Esophagus squamous epithelium (tissue), 4 donors: Measurements from ENCODE around the gene PLEKHN1.

Experiments used
- POLR2A ChIP-seq, 4 donors: fragments of 450-650 bp; IDR thresholded peaks; one replicate each; pipeline ENCODE4 v1.6.1; 2017; ENCODE audit warnings: antibody characterized with exemption in 4 of 4, mild to moderate bottlenecking in 4 of 4, moderate library complexity in 3 of 4
- TF ChIP-seq, protein P1 (sequence below), 6 experiments: fragments of 450-650 bp in 4 of 6; fragments of 200-600 bp in 2 of 6; sonication (generic) in 2 of 6; IDR thresholded peaks; one replicate each; pipeline ENCODE4 v1.5.1; 2016 to 2019; ENCODE audit warnings: antibody characterized with exemption in 6 of 6, mild to moderate bottlenecking in 4 of 6, moderate library complexity in 4 of 6

DNA sequence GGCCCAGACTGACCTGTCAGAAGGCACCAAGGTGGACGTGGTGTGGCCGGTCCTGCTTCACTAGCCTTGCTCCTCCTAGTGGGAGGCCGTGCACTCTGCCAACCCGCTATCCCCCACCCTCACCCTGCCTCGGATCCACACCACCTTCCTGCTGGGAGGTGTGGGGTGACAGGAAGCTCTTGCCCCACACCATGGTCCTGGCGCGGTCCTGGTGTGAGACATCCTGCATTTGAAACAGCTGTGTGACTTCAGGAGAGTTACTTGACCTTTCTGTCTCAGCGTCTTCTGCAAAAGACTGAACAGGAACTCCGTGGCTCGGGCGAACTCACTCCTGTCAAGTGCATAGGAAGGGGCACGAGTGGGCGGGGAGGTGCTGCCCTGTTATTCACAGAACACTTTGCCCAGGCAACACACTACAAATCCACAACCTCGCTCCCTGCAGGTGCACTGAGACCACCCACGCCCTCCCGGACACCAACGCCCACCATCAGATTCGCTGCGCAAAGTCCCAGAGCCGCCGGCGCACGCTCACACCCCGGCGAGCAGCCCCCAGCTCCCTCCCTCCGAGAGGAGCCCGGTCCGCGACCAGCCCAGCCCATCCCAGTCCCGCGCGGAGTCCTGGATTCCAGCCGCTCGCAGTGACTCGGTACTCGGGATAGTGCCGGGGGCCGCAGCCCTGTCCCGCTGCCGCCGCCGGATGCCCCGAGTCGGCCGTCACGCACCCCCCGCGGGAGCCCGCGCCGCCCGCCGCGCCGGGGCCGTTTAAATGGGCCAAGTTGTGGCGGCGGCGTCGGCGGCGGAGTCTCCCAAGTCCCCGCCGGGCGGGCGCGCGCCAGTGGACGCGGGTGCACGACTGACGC is 42.9 kb upstream of the PLEKHN1 start, which contains the start of gene SAMD11:
- TF ChIP-seq, protein P1, sequence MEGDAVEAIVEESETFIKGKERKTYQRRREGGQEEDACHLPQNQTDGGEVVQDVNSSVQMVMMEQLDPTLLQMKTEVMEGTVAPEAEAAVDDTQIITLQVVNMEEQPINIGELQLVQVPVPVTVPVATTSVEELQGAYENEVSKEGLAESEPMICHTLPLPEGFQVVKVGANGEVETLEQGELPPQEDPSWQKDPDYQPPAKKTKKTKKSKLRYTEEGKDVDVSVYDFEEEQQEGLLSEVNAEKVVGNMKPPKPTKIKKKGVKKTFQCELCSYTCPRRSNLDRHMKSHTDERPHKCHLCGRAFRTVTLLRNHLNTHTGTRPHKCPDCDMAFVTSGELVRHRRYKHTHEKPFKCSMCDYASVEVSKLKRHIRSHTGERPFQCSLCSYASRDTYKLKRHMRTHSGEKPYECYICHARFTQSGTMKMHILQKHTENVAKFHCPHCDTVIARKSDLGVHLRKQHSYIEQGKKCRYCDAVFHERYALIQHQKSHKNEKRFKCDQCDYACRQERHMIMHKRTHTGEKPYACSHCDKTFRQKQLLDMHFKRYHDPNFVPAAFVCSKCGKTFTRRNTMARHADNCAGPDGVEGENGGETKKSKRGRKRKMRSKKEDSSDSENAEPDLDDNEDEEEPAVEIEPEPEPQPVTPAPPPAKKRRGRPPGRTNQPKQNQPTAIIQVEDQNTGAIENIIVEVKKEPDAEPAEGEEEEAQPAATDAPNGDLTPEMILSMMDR (IDR thresholded peaks at IDR 0.05): no peak
- TF ChIP-seq POLR2A (IDR thresholded peaks at IDR 0.05): no peak
